Uterus (tissue), 2 donors: ENCODE measurements around the gene RASD2.

ENCODE experiments used
- POLR2A ChIP-seq, 2 donors: fragments of 450-650 bp; IDR thresholded peaks; one replicate each; pipeline ENCODE4 v1.6.1; 2016; ENCODE audit warnings: antibody characterized with exemption in 2 of 2, mild to moderate bottlenecking in 1 of 2, moderate library complexity in 1 of 2
- TF ChIP-seq, protein P1 (sequence below), 4 experiments: fragments of 200-600 bp in 2 of 4; fragments of 450-650 bp in 2 of 4; sonication (generic) in 2 of 4; IDR thresholded peaks; one replicate each; pipeline ENCODE4 v1.5.1; 2016 to 2019; ENCODE audit warnings: antibody characterized with exemption in 4 of 4, mild to moderate bottlenecking in 2 of 4, moderate library complexity in 1 of 4

DNA sequence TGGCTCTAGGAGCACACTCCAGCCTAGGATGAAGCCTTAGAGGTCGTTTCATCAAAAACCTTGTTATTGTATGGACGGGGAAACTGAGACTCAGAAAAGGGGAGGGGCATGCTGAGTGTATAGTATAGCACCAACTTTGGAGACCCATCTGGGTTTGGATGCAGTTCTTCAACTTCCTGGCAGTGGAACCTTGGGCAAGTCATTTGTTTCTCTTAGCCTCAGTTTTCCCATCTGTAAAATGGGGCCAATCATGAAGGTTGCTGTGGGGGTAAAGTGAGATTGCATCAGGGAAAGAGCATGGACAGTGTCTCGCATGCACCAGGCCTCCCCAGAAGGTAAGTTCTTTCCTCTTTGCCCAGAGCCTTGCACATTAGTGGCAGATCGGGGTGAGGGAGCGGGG, 47.6 kb upstream of the RASD2 start:
- TF ChIP-seq, protein P1, sequence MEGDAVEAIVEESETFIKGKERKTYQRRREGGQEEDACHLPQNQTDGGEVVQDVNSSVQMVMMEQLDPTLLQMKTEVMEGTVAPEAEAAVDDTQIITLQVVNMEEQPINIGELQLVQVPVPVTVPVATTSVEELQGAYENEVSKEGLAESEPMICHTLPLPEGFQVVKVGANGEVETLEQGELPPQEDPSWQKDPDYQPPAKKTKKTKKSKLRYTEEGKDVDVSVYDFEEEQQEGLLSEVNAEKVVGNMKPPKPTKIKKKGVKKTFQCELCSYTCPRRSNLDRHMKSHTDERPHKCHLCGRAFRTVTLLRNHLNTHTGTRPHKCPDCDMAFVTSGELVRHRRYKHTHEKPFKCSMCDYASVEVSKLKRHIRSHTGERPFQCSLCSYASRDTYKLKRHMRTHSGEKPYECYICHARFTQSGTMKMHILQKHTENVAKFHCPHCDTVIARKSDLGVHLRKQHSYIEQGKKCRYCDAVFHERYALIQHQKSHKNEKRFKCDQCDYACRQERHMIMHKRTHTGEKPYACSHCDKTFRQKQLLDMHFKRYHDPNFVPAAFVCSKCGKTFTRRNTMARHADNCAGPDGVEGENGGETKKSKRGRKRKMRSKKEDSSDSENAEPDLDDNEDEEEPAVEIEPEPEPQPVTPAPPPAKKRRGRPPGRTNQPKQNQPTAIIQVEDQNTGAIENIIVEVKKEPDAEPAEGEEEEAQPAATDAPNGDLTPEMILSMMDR (IDR thresholded peaks at IDR 0.05): no peak
- TF ChIP-seq POLR2A (IDR thresholded peaks at IDR 0.05): no peak
